ENCODE data around the gene GALNTL6. TPM values are rescaled to one million over a fixed set of nuclear protein-coding genes. Genes with fewer than 3 reads are reported as not detected.
"Not testable (repeated sequence)": the region's sequence is repeated elsewhere in the genome, so short reads cannot be mapped to it uniquely, and the experiment has no call there.

The GALNTL6 gene
- total RNA-seq, 2 donors from 2014 or later, result 0.71 TPM; not detected in 1

DNA sequence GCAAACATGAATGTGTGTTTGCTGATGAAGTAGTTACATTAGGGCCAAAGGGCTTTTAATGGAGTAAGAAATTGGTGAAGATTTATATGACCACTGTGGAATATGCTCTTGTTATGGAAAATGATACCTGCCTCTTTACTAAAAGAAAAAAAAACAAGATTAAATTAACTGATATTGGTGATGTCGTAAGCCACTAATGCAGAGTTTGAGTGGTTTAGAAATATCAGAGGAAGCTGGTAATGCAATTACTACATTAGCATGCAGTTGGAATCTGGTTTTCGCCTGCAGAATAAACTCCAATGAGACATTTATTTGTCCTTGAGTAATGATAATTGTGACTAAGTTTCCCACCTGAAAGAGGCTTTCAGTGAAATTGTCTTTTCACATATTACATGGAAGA lies 597.9 kb downstream of the GALNTL6 start:
- Mint-ChIP-seq H3K27me3 (ENCODE audit: insufficient read depth) (peaks cover 4% of the 10 kb centered on the region), H3K4me3 (no peak overlapping the region), H3K4me1 (peaks cover 27% of the 10 kb centered on the region), H3K9me3 (peaks cover 6% of the 10 kb centered on the region), H3K36me3 (ENCODE audit: low read depth) (no peaks in the 10 kb centered on the region), H3K27ac (no peak overlapping the region)
- H3K9me3 ChIP-seq (ENCODE audit: control insufficient read depth, low read length), result no peaks in the 10 kb centered on the region
- DNase-seq, result no peak
- H3K4me1 ChIP-seq (ENCODE audit: control insufficient read depth, insufficient read depth, low read length), result no peaks in the 10 kb centered on the region
- peaks cover 16% of the 10 kb centered on the region for H3K27me3 ChIP-seq (ENCODE audit: control insufficient read depth, insufficient read depth, low read length, poor library complexity, severe bottlenecking)
- TF ChIP-seq, protein P1, sequence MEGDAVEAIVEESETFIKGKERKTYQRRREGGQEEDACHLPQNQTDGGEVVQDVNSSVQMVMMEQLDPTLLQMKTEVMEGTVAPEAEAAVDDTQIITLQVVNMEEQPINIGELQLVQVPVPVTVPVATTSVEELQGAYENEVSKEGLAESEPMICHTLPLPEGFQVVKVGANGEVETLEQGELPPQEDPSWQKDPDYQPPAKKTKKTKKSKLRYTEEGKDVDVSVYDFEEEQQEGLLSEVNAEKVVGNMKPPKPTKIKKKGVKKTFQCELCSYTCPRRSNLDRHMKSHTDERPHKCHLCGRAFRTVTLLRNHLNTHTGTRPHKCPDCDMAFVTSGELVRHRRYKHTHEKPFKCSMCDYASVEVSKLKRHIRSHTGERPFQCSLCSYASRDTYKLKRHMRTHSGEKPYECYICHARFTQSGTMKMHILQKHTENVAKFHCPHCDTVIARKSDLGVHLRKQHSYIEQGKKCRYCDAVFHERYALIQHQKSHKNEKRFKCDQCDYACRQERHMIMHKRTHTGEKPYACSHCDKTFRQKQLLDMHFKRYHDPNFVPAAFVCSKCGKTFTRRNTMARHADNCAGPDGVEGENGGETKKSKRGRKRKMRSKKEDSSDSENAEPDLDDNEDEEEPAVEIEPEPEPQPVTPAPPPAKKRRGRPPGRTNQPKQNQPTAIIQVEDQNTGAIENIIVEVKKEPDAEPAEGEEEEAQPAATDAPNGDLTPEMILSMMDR (conservative IDR thresholded peaks at IDR 0.05), result no peak
- no peak overlapping the region for H3K9ac ChIP-seq (ENCODE audit: extremely low read depth, low read length, poor library complexity, severe bottlenecking)
- no peak overlapping the region for H3K27ac ChIP-seq (ENCODE audit: low read depth, low read length)
- H3K4me3 ChIP-seq (ENCODE audit: low read length), result no peak overlapping the region
- 87 to 94% methylated on average over 2 of the region's 2 CpGs for WGBS, 2 experiments (ENCODE audit: insufficient coverage in 1 of 2, insufficient read length in 1 of 2)
- no peaks in the 10 kb centered on the region for H3K36me3 ChIP-seq (ENCODE audit: control insufficient read depth, insufficient read depth, low read length)

DNA sequence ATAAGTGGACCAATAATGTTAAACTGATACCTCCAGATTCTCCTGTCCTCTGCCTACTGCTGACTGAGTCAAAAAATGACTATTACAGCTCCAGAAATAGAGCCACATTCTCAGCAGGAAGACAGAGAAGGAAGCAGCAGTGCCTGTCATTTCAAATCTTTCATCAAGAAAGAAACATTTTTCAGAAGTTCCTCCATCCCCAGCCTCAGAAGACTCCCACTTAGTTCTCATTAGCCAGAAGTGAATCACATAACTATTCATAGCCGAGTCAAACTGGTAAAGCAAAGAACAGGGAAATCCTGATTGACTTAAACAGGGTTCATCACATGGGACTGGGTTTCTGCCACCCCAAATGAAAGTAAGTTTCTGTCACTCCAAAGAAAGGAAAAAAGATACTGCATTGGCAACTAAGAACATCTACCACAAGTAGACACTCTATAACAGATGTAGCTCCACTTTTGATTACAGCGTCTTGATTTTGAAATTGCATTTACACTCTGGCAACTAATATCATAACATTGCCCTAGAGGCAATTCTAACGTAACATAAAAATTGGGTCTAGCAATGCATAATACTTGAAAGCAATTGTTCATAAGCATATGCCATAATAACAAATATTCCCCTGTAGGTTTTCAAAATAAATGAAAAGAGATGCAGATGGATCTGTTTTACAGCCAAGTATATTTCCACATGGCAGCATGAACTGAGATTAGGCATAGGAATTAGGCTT lies 599.8 kb downstream of the GALNTL6 start:
- Histone ChIP-seq H3K27ac (ENCODE audit: low read depth, low read length) (no peak overlapping the region), H3K27me3 (ENCODE audit: control insufficient read depth, insufficient read depth, low read length, poor library complexity, severe bottlenecking) (peaks cover 16% of the 10 kb centered on the region), H3K9me3 (ENCODE audit: control insufficient read depth, low read length) (no peaks in the 10 kb centered on the region), H3K4me1 (ENCODE audit: control insufficient read depth, insufficient read depth, low read length) (no peaks in the 10 kb centered on the region), H3K36me3 (ENCODE audit: control insufficient read depth, insufficient read depth, low read length) (no peaks in the 10 kb centered on the region), H3K4me3 (ENCODE audit: low read length) (no peak overlapping the region), H3K9ac (ENCODE audit: extremely low read depth, low read length, poor library complexity, severe bottlenecking) (no peak overlapping the region)
- Mint-ChIP-seq H3K9me3 (peaks cover 6% of the 10 kb centered on the region), H3K36me3 (ENCODE audit: low read depth) (no peaks in the 10 kb centered on the region), H3K27me3 (ENCODE audit: insufficient read depth) (peaks cover 4% of the 10 kb centered on the region), H3K27ac (no peak overlapping the region), H3K4me1 (peaks cover 27% of the 10 kb centered on the region), H3K4me3 (no peak overlapping the region)
- TF ChIP-seq, protein P1 (conservative IDR thresholded peaks at IDR 0.05), result no peak
- DNase-seq, result no peak
- 95 to 96% methylated on average over 2 to 3 of the region's 3 CpGs for WGBS, 2 experiments (ENCODE audit: insufficient coverage in 1 of 2, insufficient read length in 1 of 2)

DNA sequence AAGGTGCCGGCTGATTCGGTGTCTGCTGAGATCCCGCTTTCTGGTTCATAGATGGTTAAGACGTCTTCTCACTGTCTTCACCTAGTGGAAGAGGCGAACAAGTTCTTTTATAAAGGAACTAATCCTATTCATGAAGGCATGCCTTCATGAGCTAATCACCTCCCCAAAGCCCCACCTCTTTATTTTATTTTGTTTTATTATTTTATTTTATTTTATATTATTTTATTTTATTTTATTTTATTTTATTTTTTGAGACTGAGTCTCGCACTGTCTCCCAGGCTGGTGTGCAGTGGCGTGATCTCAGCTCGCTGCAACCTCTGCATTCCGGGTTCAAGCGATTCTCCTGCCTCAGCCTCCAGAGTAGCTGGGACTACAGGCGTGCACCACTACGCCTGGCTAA lies 615.8 kb downstream of the GALNTL6 start:
- H3K36me3 ChIP-seq (ENCODE audit: control insufficient read depth, insufficient read depth, low read length); H3K4me3 Mint-ChIP-seq; H3K4me1 ChIP-seq (ENCODE audit: control insufficient read depth, insufficient read depth, low read length); H3K9me3 ChIP-seq (ENCODE audit: control insufficient read depth, low read length); H3K4me3 ChIP-seq (ENCODE audit: low read length); H3K9ac ChIP-seq (ENCODE audit: extremely low read depth, low read length, poor library complexity, severe bottlenecking); H3K9me3 Mint-ChIP-seq; H3K4me1 Mint-ChIP-seq; H3K27ac ChIP-seq (ENCODE audit: low read depth, low read length); H3K36me3 Mint-ChIP-seq (ENCODE audit: low read depth); H3K27ac Mint-ChIP-seq; H3K27me3 ChIP-seq (ENCODE audit: control insufficient read depth, insufficient read depth, low read length, poor library complexity, severe bottlenecking); DNase-seq; H3K27me3 Mint-ChIP-seq (ENCODE audit: insufficient read depth): not testable (repeated sequence)
- WGBS, 2 experiments (ENCODE audit: insufficient coverage in 1 of 2, insufficient read length in 1 of 2), result 92 to 94% methylated on average over 7 to 12 of the region's 12 CpGs

Measured in endodermal cell (in vitro differentiated cells).